Neural cell (in vitro differentiated cells): Measurements from ENCODE around the gene SHLD2. TPM values are rescaled to one million over a fixed set of nuclear protein-coding genes. Genes with fewer than 3 reads are reported as not detected.

Source experiments
- H2AFZ ChIP-seq: fragments of 200-600, 300-800 bp; sonication (generic), shearing (Covaris generic); 2 replicates; pipeline ENCODE4 v1.6.0; 2014; ENCODE audit warnings: low read depth, mild to moderate bottlenecking, antibody characterized with exemption, low read length, moderate library complexity
- H3F3A ChIP-seq: fragments of 200-600 bp; shearing (Covaris generic); 2 replicates; pipeline ENCODE4 v1.6.1; 2016; ENCODE audit warnings: mild to moderate bottlenecking, moderate library complexity, mixed read lengths, antibody characterized with exemption, low read length; ENCODE audit not compliant: insufficient read depth, poor library complexity, severe bottlenecking
- H3K27ac ChIP-seq: fragments of 200-600, 300-800 bp; sonication (generic), shearing (Covaris generic); 2 replicates; pipeline ENCODE4 v1.5.1; 2014; ENCODE audit warnings: mild to moderate bottlenecking, low read length, moderate library complexity
- H3K27me3 ChIP-seq: fragments of 300-800, 200-600 bp; sonication (generic), shearing (Covaris generic); 2 replicates; pipeline ENCODE4 v1.6.0; 2014; ENCODE audit warnings: mild to moderate bottlenecking, low read depth, low read length, moderate library complexity; ENCODE audit not compliant: insufficient read depth
- H3K36me3 ChIP-seq: fragments of 300-800, 200-600 bp; sonication (generic), shearing (Covaris generic); 2 replicates; pipeline ENCODE4 v1.5.1; 2014; ENCODE audit warnings: mild to moderate bottlenecking, antibody characterized with exemption, low read length, moderate library complexity; ENCODE audit not compliant: insufficient read depth
- H3K4me2 ChIP-seq: fragments of 300-800, 200-600 bp; sonication (generic), shearing (Covaris generic); 2 replicates; pipeline ENCODE4 v1.6.0; 2014; ENCODE audit warnings: mild to moderate bottlenecking, low read length
- H3K4me3 ChIP-seq: fragments of 300-800, 200-600 bp; sonication (generic), shearing (Covaris generic); 2 replicates; pipeline ENCODE4 v1.5.1; 2014; ENCODE audit warnings: mild to moderate bottlenecking, low read length, moderate library complexity
- H3K79me2 ChIP-seq: fragments of 200-600 bp; shearing (Covaris generic); replicated peaks from 2 replicates; pipeline ENCODE4 v1.6.0; 2014; ENCODE audit warnings: mild to moderate bottlenecking, low read length, moderate library complexity; ENCODE audit not compliant: insufficient read depth
- H3K9ac ChIP-seq: fragments of 300-800, 200-600 bp; sonication (generic), shearing (Covaris generic); 2 replicates; pipeline ENCODE4 v1.6.1; 2016; ENCODE audit warnings: mild to moderate bottlenecking, low read length, mixed read lengths
- H3K9me2 ChIP-seq: fragments of 200-600 bp; shearing (Covaris generic); 2 replicates; pipeline ENCODE4 v1.6.1; 2016; ENCODE audit warnings: mild to moderate bottlenecking, low read length, mixed read lengths; ENCODE audit not compliant: insufficient read depth
- H3K9me3 ChIP-seq: fragments of 200-600, 300-800 bp; sonication (generic), shearing (Covaris generic); 2 replicates; pipeline ENCODE4 v1.6.1; 2016; ENCODE audit warnings: mild to moderate bottlenecking, mixed run types, low read length, moderate library complexity, mixed read lengths
- H4K20me1 ChIP-seq: fragments of 200-600 bp; shearing (Covaris generic); 2 replicates; pipeline ENCODE4 v1.6.1; 2016; ENCODE audit warnings: mild to moderate bottlenecking, mixed run types; ENCODE audit not compliant: insufficient read depth
- EP300 ChIP-seq: fragments of 450-650 bp; conservative IDR thresholded peaks from 2 replicates; pipeline ENCODE4 v1.6.1; 2014; ENCODE audit warnings: antibody characterized with exemption, mild to moderate bottlenecking, moderate library complexity; ENCODE audit not compliant: poor library complexity, severe bottlenecking
- EZH2 ChIP-seq: fragments of 200-600, 300-800 bp; shearing (Covaris generic), sonication (generic); IDR thresholded peaks from 2 replicates; pipeline ENCODE4 v1.6.1; 2014; ENCODE audit warnings: antibody characterized with exemption, low read length, borderline replicate concordance, mild to moderate bottlenecking; ENCODE audit not compliant: insufficient read depth, poor library complexity, severe bottlenecking
- MXI1 ChIP-seq: fragments of 450-650 bp; conservative IDR thresholded peaks from 2 replicates; pipeline ENCODE4 v1.6.1; 2014; ENCODE audit warnings: antibody characterized with exemption, mild to moderate bottlenecking; ENCODE audit not compliant: poor library complexity, severe bottlenecking
- POLR2AphosphoS5 ChIP-seq: IDR thresholded peaks from 2 replicates; pipeline ENCODE4 v1.6.1; 2012
- RAD21 ChIP-seq: fragments of 450-650 bp; conservative IDR thresholded peaks from 2 replicates; pipeline ENCODE4 v1.6.1; 2014; ENCODE audit warnings: antibody characterized with exemption, mild to moderate bottlenecking, moderate library complexity
- SMC3 ChIP-seq: fragments of 450-650 bp; conservative IDR thresholded peaks from 2 replicates; pipeline ENCODE4 v1.6.1; 2014; ENCODE audit warnings: antibody characterized with exemption, mild to moderate bottlenecking, moderate library complexity; ENCODE audit not compliant: poor library complexity
- TAF1 ChIP-seq: IDR thresholded peaks from 2 replicates; pipeline ENCODE4 v1.6.1; 2012; ENCODE audit warnings: low read depth
- polyA plus RNA-seq: library from polyadenylated mRNA; depleted of rRNA; stranded (reverse); fragments of >200 nt; gene quantifications from 2 replicates; pipeline ENCODE4 v1.2.3, GENCODE V29; 2014
- TF ChIP-seq, protein P1 (sequence below): IDR thresholded peaks from 2 replicates; pipeline ENCODE4 v1.6.1; 2012; ENCODE audit warnings: borderline replicate concordance
- TF ChIP-seq, protein P2 (sequence below): fragments of 450-650 bp; IDR thresholded peaks from 2 replicates; pipeline ENCODE4 v1.5.1; 2014; ENCODE audit warnings: antibody characterized with exemption, mild to moderate bottlenecking, moderate library complexity; ENCODE audit not compliant: poor library complexity, severe bottlenecking

SHLD2 gene
- polyA plus RNA-seq, 1 donor from 2014 or later: 15.8 TPM

DNA sequence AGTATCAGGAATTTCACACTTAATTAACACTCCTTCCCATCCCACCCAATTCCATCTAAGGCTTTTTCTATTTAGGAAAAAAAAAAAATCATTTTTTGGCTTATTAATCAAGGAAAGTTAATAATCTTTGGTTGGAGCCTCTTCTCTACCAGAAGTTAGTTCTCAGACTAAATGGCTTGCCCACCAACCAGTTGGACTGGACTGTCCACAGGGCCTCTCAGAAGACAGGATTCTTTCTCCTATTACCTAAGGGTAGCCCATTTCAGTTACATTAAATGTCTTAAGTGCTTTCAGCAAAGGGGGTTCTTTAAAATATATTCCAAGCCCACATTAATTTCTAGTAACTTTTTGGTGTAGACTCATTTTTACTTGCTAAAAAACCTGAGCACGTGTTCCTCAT lies 35.6 kb upstream of the SHLD2 start:
- Histone ChIP-seq H2AFZ (no peak overlapping the region), H3K4me3 (no peak overlapping the region), H3K27me3 (no peaks in the 10 kb centered on the region), H3K36me3 (peaks cover under 1% of the 10 kb centered on the region), H3K27ac (no peak overlapping the region), H3K9me2 (no peaks in the 10 kb centered on the region), H3K4me2 (no peak overlapping the region), H3F3A (no peaks in the 10 kb centered on the region), H4K20me1 (no peaks in the 10 kb centered on the region), H3K79me2 (no peaks in the 10 kb centered on the region), H3K9ac (no peak overlapping the region), H3K9me3 (no peaks in the 10 kb centered on the region)
- TF ChIP-seq EP300 (no peak), SMC3 (no peak), MXI1 (no peak), POLR2AphosphoS5 (no peak), RAD21 (no peak), EZH2 (no peak), TAF1 (no peak)
- TF ChIP-seq, protein P1, sequence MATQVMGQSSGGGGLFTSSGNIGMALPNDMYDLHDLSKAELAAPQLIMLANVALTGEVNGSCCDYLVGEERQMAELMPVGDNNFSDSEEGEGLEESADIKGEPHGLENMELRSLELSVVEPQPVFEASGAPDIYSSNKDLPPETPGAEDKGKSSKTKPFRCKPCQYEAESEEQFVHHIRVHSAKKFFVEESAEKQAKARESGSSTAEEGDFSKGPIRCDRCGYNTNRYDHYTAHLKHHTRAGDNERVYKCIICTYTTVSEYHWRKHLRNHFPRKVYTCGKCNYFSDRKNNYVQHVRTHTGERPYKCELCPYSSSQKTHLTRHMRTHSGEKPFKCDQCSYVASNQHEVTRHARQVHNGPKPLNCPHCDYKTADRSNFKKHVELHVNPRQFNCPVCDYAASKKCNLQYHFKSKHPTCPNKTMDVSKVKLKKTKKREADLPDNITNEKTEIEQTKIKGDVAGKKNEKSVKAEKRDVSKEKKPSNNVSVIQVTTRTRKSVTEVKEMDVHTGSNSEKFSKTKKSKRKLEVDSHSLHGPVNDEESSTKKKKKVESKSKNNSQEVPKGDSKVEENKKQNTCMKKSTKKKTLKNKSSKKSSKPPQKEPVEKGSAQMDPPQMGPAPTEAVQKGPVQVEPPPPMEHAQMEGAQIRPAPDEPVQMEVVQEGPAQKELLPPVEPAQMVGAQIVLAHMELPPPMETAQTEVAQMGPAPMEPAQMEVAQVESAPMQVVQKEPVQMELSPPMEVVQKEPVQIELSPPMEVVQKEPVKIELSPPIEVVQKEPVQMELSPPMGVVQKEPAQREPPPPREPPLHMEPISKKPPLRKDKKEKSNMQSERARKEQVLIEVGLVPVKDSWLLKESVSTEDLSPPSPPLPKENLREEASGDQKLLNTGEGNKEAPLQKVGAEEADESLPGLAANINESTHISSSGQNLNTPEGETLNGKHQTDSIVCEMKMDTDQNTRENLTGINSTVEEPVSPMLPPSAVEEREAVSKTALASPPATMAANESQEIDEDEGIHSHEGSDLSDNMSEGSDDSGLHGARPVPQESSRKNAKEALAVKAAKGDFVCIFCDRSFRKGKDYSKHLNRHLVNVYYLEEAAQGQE: no peak
- TF ChIP-seq, protein P2, sequence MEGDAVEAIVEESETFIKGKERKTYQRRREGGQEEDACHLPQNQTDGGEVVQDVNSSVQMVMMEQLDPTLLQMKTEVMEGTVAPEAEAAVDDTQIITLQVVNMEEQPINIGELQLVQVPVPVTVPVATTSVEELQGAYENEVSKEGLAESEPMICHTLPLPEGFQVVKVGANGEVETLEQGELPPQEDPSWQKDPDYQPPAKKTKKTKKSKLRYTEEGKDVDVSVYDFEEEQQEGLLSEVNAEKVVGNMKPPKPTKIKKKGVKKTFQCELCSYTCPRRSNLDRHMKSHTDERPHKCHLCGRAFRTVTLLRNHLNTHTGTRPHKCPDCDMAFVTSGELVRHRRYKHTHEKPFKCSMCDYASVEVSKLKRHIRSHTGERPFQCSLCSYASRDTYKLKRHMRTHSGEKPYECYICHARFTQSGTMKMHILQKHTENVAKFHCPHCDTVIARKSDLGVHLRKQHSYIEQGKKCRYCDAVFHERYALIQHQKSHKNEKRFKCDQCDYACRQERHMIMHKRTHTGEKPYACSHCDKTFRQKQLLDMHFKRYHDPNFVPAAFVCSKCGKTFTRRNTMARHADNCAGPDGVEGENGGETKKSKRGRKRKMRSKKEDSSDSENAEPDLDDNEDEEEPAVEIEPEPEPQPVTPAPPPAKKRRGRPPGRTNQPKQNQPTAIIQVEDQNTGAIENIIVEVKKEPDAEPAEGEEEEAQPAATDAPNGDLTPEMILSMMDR: no peak

DNA sequence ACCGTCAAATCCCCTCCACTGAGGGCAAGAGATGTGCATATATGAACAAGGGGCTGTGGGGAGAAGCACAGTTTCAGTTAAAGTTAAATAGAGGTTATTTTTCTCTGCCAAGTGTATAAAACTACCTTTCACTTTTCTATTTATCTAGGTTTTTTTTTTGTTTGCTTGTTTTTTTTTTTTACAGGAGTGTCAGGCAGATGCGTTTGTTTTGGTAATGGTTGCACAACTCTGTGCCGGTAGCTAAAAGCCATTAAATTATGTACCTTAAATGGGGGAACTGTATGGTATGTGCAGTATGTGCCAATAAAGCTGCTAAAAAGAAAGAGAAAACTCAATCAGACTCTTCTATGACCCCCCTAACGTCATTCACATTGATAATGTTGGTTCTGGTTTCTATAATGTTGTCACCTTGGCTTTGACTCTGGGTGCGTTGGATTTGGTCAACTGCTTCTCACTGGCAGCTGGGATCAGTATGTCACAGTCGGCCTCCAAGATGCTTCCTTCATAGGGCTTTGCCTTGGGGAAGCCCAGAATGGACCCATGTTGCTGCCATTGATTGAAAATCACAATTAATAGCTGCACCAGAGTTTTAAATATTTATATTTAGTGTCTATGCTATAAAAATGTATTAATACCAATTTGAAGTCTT lies 34.6 kb upstream of the SHLD2 start:
- no peak for TF ChIP-seq RAD21
- H3K27ac ChIP-seq: no peak overlapping the region
- no peaks in the 10 kb centered on the region for H4K20me1 ChIP-seq
- no peak overlapping the region for H3K9ac ChIP-seq
- no peaks in the 10 kb centered on the region for H3K9me3 ChIP-seq
- H3F3A ChIP-seq: no peaks in the 10 kb centered on the region
- H3K36me3 ChIP-seq: peaks cover 5% of the 10 kb centered on the region
- H3K9me2 ChIP-seq: no peaks in the 10 kb centered on the region
- H3K79me2 ChIP-seq: no peaks in the 10 kb centered on the region
- H3K27me3 ChIP-seq: no peaks in the 10 kb centered on the region
- H3K4me2 ChIP-seq: no peak overlapping the region
- no peak overlapping the region for H2AFZ ChIP-seq
- H3K4me3 ChIP-seq: no peak overlapping the region

DNA sequence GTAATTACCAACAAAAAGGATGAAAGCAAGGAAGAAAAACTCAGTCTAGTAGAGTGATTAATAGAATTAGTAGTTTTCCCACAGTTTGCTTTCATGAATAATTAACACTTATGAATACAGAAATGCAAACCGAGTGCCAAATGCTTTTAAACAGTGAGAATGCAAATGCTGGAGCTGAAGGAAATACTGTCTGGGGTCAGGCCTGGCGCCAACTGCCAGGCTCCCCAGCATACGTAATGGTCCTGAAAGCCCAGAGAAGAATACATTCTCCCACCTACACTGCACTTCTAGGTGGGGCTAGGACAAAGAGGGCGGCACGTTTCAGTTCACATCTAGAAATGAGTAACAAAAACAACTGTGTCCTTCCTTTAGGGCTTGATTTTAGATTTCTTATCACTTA lies 30.4 kb upstream of the SHLD2 start:
- H3K79me2 ChIP-seq: no peaks in the 10 kb centered on the region
- no peaks in the 10 kb centered on the region for H3K9me2 ChIP-seq
- no peak overlapping the region for H3K4me3 ChIP-seq
- no peaks in the 10 kb centered on the region for H3F3A ChIP-seq
- H3K27me3 ChIP-seq: no peaks in the 10 kb centered on the region
- peaks cover 15% of the 10 kb centered on the region for H3K36me3 ChIP-seq
- H2AFZ ChIP-seq: no peak overlapping the region
- no peaks in the 10 kb centered on the region for H3K9me3 ChIP-seq
- H3K4me2 ChIP-seq: no peak overlapping the region
- no peak overlapping the region for H3K27ac ChIP-seq
- TF ChIP-seq TAF1 (no peak), POLR2AphosphoS5 (no peak), RAD21 (no peak), MXI1 (no peak), EP300 (no peak), SMC3 (no peak), EZH2 (no peak)
- TF ChIP-seq, protein P2: no peak
- TF ChIP-seq, protein P1: no peak
- H3K9ac ChIP-seq: no peak overlapping the region
- H4K20me1 ChIP-seq: no peaks in the 10 kb centered on the region
